Mesothelial cell of epicardium (in vitro differentiated cells): Measurements from ENCODE around the gene MIOX. TPM values are rescaled to one million over a fixed set of nuclear protein-coding genes. Genes with fewer than 3 reads are reported as not detected.

Source experiments
- DNase-seq, 2 experiments: peaks; one replicate each; pipeline ENCODE4 v3.0.0; 2021; ENCODE audit warnings: low spot score in 2 of 2; ENCODE audit not compliant: unreplicated experiment in 2 of 2
- H3K27ac Mint-ChIP-seq: 2 replicates; pipeline ENCODE4 v1.8.0; 2021; ENCODE audit warnings: mixed read lengths
- H3K27me3 Mint-ChIP-seq: 2 replicates; pipeline ENCODE4 v1.8.0; 2021; ENCODE audit warnings: low read depth, mixed read lengths
- H3K36me3 Mint-ChIP-seq: 2 replicates; pipeline ENCODE4 v1.8.0; 2021; ENCODE audit warnings: mixed read lengths
- H3K4me1 Mint-ChIP-seq: 2 replicates; pipeline ENCODE4 v1.8.0; 2021; ENCODE audit warnings: mixed read lengths
- H3K4me3 Mint-ChIP-seq: 2 replicates; pipeline ENCODE4 v1.8.0; 2021; ENCODE audit warnings: mild to moderate bottlenecking, moderate library complexity, mixed read lengths
- H3K9me3 Mint-ChIP-seq: 2 replicates; pipeline ENCODE4 v1.8.0; 2021; ENCODE audit warnings: mixed read lengths
- total RNA-seq: library from RNA; stranded (reverse); gene quantifications from 3 replicates; pipeline ENCODE4 v1.2.1, GENCODE V29; 2021
- TF ChIP-seq, protein P1 (sequence below): fragments of 200-600 bp; sonication (generic); IDR thresholded peaks from one replicate; pipeline ENCODE4 v1.5.0; 2021; ENCODE audit warnings: antibody characterized with exemption; ENCODE audit not compliant: unreplicated experiment

MIOX gene
- total RNA-seq, 1 donor from 2014 or later = 0.34 TPM

GRCh38 chr22:50536226-50536625, 49.6 kb downstream of the MIOX start:
- TF ChIP-seq, protein P1, sequence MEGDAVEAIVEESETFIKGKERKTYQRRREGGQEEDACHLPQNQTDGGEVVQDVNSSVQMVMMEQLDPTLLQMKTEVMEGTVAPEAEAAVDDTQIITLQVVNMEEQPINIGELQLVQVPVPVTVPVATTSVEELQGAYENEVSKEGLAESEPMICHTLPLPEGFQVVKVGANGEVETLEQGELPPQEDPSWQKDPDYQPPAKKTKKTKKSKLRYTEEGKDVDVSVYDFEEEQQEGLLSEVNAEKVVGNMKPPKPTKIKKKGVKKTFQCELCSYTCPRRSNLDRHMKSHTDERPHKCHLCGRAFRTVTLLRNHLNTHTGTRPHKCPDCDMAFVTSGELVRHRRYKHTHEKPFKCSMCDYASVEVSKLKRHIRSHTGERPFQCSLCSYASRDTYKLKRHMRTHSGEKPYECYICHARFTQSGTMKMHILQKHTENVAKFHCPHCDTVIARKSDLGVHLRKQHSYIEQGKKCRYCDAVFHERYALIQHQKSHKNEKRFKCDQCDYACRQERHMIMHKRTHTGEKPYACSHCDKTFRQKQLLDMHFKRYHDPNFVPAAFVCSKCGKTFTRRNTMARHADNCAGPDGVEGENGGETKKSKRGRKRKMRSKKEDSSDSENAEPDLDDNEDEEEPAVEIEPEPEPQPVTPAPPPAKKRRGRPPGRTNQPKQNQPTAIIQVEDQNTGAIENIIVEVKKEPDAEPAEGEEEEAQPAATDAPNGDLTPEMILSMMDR = no peak
- H3K36me3 Mint-ChIP-seq = no peaks in the 10 kb centered on the region
- DNase-seq = no peak
- H3K9me3 Mint-ChIP-seq = no peaks in the 10 kb centered on the region
- no peak overlapping the region for H3K4me3 Mint-ChIP-seq
- H3K4me1 Mint-ChIP-seq = peaks cover 30% of the 10 kb centered on the region
- H3K27me3 Mint-ChIP-seq = peaks cover 11% of the 10 kb centered on the region
- H3K27ac Mint-ChIP-seq = no peak overlapping the region

DNA sequence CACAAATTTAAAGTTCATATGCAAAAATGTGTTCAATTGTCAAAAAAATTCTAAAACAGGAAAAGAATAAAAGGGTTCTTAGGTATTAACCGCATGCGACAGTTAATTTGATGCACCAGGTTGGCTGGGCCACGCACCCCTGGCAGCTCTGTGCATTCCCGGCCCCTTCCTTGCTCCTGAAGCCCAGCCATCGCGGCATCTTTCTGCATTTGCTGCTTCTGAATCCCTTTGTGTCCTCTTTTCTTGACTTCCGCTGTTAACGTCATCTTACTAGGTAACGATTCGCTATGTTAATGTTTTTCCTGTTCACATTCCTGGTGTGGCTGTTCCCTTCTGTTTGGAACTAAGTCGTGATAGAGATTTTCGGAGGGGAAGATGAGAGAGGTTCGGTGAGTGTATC, 51.1 kb downstream of the MIOX start:
- Mint-ChIP-seq H3K4me1 (peaks cover 26% of the 10 kb centered on the region), H3K27ac (no peak overlapping the region), H3K36me3 (no peaks in the 10 kb centered on the region), H3K27me3 (peaks cover 4% of the 10 kb centered on the region), H3K9me3 (no peaks in the 10 kb centered on the region), H3K4me3 (no peak overlapping the region)
- TF ChIP-seq, protein P1 = no peak
- no peak for DNase-seq

Other genes with a start within 250 kb of the MIOX start
- gene TUBGCP6, start 241.8 kb upstream of the MIOX start, total RNA-seq = 64.1 to 65.9 TPM (median 65.3 TPM) in 3 replicates
- gene HDAC10, start 235.6 kb upstream of the MIOX start, total RNA-seq = 77.6 to 81.3 TPM (median 79.5 TPM) in 3 replicates
- gene MAPK12, start 225.2 kb upstream of the MIOX start, total RNA-seq = 55.6 to 63.3 TPM (median 57.2 TPM) in 3 replicates
- 5.9 to 8.4 TPM (median 8.3 TPM) in 3 replicates for gene MAPK11, start 216.5 kb upstream of the MIOX start, total RNA-seq
- gene PLXNB2, start 179.2 kb upstream of the MIOX start, total RNA-seq = 467 to 493 TPM (median 468 TPM) in 3 replicates
- gene DENND6B, start 159.8 kb upstream of the MIOX start, total RNA-seq = 19.0 to 20.7 TPM (median 19.2 TPM) in 3 replicates
- gene PPP6R2, start 143.5 kb upstream of the MIOX start, total RNA-seq = 79.4 to 83.7 TPM (median 80.1 TPM) in 3 replicates
- gene SBF1, start 11.8 kb upstream of the MIOX start, total RNA-seq = 95.8 to 106 TPM (median 105 TPM) in 3 replicates
- gene ADM2, start 5.3 kb upstream of the MIOX start, total RNA-seq = 1.4 to 2.0 TPM (median 1.5 TPM) in 3 replicates
- 65.2 to 66.2 TPM (median 65.2 TPM) in 3 replicates for gene LMF2, start 20.8 kb downstream of the MIOX start, total RNA-seq
- gene NCAPH2, start 21.4 kb downstream of the MIOX start, total RNA-seq = 57.9 to 63.1 TPM (median 60.3 TPM) in 3 replicates
- gene SCO2, start 38.7 kb downstream of the MIOX start, total RNA-seq = 0.65 to 5.0 TPM (median 2.4 TPM) in 3 replicates
- 9.3 to 10.3 TPM (median 9.9 TPM) in 3 replicates for gene TYMP, start 43.2 kb downstream of the MIOX start, total RNA-seq
- gene KLHDC7B, start 59.0 kb downstream of the MIOX start, total RNA-seq = 0.07 to 0.11 TPM (median 0.09 TPM) in 3 replicates
- 0.59 to 0.76 TPM in 2 of 3 replicates, not detected in the other for gene SYCE3, start 76.1 kb downstream of the MIOX start, total RNA-seq
- 109 to 112 TPM (median 111 TPM) in 3 replicates for gene CPT1B, start 91.6 kb downstream of the MIOX start, total RNA-seq
- 115 to 118 TPM (median 116 TPM) in 3 replicates for gene CHKB, start 96.0 kb downstream of the MIOX start, total RNA-seq
- gene MAPK8IP2, start 113.9 kb downstream of the MIOX start, total RNA-seq = 2.8 to 3.2 TPM (median 2.8 TPM) in 3 replicates
- 45.2 to 51.5 TPM (median 49.9 TPM) in 3 replicates for gene ARSA, start 141.3 kb downstream of the MIOX start, total RNA-seq
- 14.2 to 14.8 TPM (median 14.3 TPM) in 3 replicates for gene SHANK3, start 186.0 kb downstream of the MIOX start, total RNA-seq